HG03108 (cell line): ENCODE measurements around the gene PYGO2.
A peak's percentile ranks its signal among the peaks of the same experiment; 100 is the strongest.
"Not testable (repeated sequence)": the region's sequence is repeated elsewhere in the genome, so short reads cannot be mapped to it uniquely, and the experiment has no call there.

Source experiments
- ATAC-seq: cut with Tn5 transposase; IDR thresholded peaks from one replicate; pipeline ENCODE4 v1.9.1; 2021; ENCODE audit warnings: moderate library complexity; ENCODE audit not compliant: unreplicated experiment

Gene PYGO2

DNA sequence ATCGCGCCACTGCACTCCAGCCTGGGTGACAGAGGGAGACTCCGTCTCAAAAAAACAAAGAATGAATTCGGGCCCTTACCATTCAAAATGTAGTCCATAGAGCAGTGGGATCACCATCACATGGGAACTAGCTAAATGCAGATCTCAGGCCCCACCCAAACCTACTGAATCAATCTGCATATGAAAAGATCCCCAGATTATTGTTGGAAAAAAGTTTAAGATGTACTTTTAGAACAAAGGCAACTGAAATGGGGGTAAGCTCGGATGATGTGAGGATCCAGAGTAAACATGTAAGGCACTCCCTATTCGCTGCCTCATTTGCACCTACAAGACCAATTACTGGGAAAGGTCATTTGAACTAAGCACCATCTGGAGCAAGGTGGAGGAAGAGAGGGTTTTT lies 20.8 kb upstream of the PYGO2 start:
- ATAC-seq: no peak

DNA sequence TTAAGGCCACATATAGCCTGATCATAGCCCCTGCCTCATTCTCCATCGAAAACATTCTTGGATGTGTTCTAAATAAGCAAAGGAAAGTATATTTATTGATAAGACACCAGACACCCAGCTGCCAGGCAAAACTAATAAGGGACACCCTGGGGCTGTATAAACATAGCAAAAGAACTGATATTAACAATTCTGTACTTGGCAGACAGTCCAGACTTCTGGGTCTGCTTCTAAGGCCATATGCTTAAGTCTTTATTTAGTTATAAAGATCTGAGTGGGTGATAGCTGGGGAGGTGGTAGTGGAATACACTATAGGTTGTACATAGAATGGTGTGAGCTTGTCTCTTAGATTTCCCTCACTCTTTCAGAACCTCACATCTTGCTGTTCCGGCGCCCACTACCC lies 16.8 kb upstream of the PYGO2 start:
- ATAC-seq: no peak

DNA sequence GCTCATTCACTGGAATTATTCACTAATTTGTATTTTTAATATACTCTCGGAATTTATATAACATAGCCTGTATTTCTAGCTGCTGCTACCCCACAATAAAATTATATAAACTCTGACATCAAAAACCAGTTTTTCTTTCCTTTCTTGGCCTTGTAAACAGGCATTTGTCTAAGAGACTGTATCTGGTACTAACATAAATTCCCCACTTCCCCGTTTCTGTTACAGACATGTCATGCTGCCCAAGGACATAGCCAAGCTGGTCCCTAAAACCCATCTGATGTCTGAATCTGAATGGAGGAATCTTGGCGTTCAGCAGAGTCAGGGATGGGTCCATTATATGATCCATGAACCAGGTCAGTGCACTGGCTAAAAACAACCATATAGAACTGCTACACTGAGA lies 16.2 kb upstream of the PYGO2 start:
- not testable (repeated sequence) for ATAC-seq

DNA sequence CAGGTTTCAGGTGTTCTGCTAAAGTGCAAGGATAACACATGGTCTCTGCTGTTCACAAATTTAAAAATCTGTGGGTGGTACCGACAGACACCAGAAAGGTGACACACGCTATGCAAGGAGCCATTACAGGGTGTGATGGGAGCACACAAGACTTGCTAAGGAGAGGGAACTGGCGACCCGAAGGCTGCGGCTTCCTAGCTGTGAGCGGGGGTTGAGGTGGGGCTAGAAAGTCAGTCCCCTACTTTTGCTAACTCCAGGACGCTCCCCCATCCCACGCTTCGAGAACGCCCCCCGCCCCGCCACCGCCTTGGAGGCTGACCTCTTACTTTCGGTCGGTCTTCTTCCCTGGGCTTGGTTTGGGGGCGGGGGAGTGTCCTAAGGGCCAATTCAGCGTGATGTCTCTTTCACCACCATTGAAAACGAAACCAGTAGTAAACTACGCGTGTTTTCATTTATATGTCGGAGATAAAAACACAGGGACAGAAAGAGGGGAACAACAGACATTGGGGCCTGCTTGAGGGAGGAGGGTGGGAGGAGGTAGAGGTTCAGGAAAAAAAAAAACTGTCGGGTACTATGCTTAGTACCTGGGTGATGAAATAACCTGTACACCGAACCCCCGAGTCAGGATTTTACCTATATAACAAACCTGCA lies 14.0 kb upstream of the PYGO2 start:
- no peak for ATAC-seq

DNA sequence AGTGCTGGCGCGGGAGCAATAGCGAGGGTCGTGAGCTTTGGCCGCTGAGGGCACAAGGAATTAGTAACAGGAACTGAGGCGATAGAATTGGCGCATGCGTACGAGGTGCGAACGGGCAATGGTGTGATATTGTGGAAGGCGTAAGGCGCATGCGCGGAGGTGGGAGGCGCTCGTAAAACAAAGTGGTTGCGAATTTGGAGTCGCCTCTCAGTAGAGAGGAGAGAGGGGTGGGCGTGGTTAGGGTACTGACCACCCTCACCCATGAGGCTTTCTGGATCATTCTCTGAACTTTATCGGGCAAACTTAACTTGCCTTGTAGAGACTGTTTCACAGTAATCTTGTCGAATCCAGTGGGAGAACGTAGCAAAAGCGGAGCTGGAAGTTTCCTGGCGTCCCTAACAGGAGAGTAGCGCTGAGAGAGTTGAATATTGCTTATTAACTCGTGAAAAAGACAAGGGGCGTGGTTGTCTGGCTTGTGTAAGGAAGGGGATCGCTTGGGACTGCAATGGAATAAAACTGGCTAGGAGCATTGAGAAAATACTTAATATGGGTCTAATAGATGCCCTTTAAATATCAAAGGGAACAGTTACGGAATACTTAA lies 13.3 kb upstream of the PYGO2 start:
- peak; percentile 33 for ATAC-seq

DNA sequence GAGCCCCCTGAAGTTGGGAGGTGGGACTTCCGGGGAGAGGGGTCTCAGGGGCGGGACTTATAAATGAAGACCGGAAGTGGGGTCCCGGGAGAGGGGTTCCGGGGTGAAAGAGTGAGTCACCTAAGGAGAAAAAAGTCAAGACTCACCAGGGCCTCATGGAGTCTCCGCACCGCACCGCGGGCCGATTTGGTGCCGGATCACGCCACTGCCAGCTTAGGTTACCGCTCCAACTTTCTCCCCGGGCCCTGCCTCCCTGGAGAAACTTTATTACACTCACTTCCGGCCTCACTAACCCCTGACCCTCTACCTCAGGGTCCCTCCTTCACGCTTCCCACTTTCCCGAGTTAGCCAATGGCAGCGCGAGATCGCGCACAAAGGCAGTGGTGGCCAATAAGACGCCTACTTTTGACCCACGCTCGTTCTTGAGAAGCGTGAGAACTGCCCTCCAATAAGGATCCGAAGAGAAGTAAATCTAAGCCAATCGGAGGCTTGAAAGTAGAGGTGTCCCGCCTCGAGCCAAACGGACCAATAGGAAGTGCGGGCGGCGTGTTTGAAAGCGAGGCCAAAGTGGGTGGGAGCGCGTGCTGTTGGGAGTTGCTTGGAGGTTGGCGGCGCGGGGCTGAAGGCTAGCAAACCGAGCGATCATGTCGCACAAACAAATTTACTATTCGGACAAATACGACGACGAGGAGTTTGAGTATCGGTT lies 12.7 kb upstream of the PYGO2 start, which contains the start of gene CKS1B:
Gene CKS1B, plus strand, starts transcription at position 580 of the 706 bp plus-strand sequence. Its CDS starts 65 bp downstream, at position 645.
- ATAC-seq: peak; percentile 76

DNA sequence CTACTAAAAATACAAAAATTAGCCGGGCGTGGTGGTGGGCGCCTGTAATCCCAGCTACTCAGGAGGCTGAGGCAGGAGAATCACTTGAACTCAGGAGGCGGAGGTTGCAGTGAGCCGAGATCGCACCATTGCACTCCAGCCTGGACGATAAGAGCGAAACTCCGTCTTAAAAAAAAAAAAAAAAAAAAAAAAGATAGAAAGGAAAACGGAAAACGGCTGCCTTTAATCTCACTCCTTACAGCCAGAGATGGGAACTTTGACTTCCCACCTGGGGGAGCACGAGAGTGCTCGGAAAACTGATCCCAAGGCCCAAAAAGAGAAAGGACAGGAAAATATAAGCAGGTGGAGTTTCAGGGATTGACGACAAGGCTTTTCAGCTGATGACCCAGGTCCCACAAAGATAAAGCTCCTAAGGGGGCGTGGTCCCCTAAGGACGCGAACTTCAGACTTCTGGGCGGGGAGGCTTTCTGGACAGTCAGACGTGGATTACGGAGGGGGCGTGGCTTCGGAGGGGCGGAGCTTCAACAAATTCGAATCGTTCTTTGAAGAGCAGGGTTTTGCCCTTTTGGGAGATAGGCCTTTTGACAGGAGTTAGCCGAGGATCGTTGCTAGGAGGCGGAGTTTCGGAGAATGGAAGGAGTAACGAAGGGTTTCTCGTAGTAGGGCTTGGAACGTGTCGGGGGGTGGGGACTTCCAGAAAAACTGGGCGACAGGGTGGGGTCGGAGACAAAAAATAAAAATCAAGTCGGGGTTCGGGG lies 11.9 kb upstream of the PYGO2 start:
- ATAC-seq: no peak

DNA sequence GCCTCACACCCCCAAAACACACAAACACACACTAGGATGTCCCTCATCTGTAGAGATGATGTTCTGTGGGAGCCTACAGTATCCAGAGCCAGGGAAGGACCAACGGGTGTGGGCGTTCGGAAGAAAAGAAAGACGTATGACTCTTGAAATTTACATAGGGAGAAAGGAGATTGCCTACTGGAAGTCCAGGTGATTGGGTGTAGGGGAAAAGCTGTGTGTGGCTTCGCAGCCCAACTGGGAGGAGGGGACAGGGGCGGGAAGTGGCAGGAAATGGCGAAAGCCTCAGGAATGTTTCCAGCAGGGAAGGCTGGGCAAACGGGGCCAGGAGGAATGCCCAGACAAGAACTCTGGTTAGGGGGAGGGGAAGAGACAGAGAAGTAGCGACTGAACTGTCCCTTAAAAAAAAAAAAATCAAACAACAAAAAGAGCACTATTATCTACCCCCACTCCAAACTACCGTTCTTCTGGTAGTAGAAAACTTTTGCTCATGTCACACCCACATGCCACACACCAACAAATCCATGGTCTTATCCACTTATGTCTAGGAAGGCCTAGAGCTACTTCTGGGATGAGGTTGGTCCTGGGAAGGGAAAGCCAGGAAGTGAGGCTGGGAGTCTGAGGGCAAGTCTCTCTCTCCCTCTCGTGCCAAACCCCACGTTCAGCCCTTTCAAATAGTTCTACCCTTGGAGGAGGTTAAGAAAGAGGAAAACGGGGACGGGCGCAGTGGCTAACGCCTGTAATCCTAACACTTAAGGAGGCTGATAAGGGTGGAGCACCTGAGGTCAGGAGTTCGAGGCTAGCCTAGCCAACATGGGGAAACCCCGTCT lies 11.1 kb upstream of the PYGO2 start:
- no peak for ATAC-seq

DNA sequence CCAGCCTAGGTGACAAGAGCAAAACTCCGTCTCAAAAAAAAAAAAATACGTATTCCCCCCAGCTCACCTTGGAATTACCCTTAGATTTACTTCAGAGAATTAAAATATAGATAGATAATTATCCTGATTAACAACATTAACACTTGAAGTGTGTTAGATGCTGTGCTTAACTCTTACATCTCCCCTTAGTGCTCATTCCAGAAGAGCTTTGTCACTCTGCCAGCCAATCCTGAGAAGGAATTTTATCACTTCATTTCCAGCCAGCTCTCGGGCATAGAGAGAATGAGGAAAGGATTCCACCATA lies 10.6 kb upstream of the PYGO2 start:
- ATAC-seq: no peak

DNA sequence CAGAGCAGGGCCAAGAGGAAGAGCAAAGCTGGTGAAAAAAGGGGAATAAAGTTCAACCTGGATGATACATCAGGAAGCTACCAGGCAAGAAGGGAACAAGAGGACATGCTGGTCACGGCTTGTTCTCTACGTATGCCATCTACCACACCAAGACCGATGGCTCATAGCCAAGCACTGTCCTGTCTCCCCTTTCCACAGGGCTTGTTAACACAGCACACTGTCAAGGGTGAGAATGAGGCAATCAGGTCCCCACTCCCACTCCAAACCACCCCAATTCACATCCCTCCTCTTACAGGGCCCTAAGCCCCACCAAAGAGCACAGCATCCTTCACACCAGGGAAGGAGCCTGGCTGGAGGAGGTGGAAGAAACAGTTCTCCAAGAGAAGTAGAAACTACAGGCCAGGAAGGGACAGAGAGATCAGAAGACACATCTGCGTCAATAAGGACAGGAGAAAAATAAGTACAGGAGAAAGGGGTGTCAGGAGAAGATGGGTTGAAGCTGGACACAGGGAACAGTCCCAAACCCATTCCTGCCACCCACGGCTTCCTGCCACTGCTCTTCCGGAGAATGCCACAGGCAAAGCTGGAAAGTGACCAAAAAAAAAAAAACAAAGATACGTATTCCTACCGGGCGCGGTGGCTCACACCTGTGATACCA lies 9.9 kb upstream of the PYGO2 start:
- no peak for ATAC-seq

DNA sequence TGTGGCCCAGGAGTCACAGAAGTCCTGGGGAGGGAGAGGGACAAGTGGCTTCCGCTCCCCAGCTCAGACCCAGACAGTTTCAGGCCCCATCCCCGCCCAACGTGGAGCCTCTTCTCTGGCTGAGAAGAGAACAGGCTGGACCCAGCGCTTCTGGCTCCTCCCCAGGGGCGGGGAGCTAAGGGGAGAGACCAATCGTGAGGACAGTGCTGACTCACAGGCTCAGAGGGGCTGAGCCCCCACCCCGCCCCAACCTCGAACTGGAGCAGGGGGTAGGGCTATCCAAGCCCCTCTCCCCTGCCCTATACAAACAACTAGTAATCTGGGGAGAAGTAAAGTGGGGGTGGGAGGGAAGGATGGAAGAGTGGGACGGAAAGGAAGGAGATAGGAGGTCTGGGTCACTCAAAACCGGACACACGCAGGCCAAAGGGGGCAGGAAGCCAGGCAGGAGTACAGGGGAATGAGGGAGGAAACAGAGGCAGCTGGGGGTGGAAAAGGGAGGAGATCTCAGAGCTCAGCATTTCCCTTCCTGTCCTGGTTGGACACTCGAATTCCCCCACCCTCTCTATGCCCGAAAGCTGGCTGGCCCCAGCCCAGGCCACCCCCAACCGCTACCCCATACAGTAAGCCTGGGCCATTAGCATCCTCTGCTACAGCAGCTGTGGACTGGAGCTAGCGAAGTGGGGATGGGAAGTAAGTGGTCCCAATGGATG lies 9.2 kb upstream of the PYGO2 start, which contains the start of gene SHC1:
Gene SHC1, minus strand, starts transcription at position 117 of the 710 bp plus-strand sequence. CDS start 221 bp downstream, outside the sequence.
- ATAC-seq: no peak

DNA sequence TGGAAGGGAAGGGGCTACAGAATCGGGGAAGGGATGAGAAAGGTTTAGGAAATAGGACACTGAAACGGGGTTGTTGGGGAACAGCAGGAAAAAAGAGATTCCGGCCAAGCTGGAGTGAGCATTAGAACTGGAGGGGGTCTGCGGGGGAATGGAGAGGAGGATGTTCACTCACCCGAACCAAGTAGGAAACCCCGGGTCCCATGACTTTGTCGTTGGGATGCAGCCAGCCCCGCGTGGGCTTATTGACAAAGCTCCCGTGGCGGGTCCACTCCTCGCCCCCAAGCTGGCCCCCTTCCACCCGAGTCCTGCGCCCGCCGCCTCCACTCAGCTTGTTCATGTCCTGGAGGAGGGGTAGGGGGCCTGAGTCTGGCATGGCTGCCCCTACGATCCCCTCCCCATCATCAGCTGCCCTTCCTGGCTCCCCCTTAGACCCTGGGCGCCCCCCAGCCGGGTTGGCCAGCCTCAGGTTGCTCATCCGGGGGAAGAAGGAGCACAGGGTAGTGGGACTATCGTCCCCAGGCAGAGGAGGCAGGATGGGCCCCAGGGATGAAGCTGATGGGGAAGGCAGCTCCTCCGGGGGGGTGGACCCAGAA lies 8.4 kb upstream of the PYGO2 start:
- ATAC-seq: no peak

DNA sequence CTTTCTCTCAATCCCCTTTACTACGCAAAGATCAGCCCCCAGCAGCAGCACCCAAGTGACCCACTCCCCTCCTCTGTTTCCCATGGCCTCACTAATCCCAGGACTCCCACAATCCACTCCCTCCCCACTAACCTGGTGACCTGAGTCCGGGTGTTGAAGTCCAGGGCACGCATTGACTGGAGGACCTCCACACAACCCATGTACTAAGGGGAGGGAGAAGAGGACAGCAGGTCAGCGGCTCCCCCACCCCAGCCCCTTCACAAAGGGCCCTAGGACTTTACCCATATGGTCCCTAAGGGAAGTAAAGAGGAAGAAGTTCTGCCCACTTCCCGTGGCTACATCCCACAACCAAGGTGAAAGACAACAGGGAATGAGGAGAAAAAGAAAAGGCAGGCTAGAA lies 7.7 kb upstream of the PYGO2 start:
- no peak for ATAC-seq

DNA sequence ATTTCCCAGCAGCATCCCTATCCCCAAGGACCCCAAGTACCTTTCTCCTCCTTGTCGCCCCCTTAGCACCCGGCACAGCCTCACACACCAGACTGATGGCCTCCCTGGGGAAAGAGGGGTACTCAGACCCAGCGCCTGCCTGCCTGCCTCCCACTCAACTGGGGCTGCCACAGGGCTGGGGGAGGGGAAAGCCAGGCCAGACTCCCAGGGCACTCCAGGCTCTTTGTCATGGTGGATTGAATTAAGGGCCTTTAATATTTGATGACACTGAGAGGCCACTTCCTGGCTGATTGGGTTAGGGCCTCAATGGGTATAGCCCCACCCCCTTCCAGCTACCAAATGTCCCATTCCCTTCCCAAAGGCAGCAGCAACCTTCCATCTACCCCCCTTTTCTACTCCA lies 7.1 kb upstream of the PYGO2 start:
- ATAC-seq: no peak

DNA sequence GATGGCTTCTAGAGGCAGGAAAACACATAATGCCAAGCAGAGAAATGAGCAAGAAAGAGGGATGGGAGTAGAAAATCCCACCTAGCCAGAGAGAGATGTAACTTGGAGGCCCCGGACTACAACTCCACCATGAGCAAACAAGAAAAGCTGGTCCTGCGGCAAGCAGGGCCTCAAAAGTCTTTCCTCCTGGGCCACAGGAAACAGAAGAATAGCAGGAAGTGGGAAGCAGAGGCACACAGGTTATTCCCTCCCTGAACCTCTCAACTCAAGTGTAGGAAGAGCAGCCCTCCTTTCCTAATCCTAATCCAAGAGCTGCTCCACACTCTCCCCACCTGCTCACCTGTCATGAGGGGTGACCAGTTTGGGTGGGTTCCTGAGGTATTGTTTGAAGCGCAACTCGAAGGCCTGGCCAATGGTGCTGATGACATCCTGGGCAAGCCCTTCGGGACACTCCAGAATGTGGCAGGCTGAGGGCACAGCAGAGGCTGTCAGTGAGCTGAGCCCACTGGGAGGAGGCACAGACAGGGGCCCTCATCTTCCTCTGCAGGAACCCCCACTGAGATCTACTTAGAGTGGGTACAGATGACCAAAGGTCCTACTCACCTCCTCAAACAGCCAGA lies 5.9 kb upstream of the PYGO2 start:
- ATAC-seq: no peak

DNA sequence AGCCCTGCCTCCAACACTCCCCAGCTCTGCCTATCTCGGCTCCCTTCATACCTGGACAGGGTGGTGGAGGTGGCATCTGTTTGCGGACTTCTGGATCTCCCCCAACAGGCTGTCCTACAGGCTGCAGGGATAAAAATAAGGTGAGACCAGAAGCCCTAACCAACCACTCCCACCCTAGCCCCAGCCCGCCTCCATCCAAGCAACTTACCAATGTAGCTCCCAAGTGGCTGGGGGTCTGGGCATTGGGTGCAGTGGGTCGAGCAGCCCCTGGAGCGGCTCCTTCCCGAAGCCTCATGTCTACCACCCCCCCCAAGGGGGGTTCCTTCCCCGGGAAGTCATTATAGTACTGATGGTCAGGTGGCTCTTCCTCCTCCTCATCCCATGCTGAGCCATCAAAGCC lies 4.5 kb upstream of the PYGO2 start:
- no peak for ATAC-seq

DNA sequence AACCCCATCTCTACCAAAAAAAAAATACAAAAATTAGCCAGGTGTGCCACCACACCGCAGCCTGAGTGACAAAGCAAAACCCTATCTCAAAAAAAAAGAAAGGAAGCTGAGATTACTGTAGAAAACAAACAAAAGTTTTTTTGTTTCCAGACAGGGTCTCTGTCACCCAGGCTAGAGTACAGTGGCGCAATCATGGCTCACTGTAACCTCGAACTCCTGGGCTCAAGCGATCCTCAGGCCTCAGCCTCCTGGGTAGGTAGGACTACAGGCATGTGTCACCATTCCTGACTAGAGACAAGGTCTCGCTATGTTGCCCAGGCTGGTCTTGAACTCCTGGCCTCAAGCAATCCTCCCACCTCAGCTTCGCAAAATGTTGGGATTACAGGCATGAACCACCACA lies 2.8 kb upstream of the PYGO2 start:
- ATAC-seq: no peak

DNA sequence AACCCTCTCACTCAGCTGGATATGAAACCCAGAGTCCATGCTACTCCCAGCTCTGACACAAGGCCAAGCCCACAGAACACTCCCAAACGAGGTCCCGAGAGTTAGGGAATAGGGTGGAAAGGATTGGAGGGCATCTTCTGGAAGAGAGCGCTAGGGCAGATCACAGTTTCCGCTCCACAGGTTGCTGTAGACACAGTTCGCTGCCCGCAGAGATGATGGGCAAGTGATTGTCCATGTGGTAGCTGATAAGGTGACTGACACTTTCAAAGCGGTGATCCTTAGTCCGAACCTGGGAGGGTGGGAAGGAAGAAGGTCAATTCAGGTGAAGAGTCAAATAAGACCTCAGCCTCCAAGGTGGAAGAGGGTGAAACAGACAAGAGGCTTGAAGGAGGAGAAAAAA lies 2.1 kb upstream of the PYGO2 start:
- no peak for ATAC-seq

DNA sequence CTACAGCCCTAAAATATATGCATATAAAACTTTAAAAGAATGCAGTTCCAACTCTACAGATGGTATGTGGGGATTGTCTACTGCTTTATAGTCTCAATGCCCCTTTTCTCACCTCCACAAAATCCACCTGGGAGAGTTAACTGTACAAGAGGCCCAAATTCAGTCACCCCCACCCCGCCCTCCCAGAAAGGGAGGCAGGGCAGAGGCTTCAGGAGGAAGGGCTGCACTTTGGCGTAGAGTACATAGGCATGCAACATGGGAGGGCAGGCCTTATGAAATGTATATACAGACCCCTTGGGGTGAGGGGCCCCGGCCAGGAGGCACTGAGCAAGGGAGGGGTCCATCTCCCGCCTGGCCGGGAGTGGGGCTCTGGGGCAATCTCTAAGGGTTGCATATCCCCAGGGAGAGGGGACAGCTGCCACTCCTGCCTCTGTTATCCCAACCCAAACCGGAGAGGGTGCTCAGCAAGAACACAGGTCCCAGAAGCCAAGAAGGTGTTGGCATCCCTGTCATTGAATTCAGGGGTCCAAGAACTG lies 1.3 kb upstream of the PYGO2 start:
- ATAC-seq: no peak
